Fibroblast of villous mesenchyme (primary cell): Measurements from ENCODE around the gene NAT16. TPM values are rescaled to one million over a fixed set of nuclear protein-coding genes. Genes with fewer than 3 reads are reported as not detected.

Experiments used
- DNase-seq: peaks from one replicate; pipeline ENCODE4 v3.0.0-alpha.2; 2010; ENCODE audit warnings: low read depth
- H3K4me3 ChIP-seq: 2 replicates; pipeline ENCODE4 v1.5.1; 2011; ENCODE audit warnings: low read depth, mild to moderate bottlenecking, low read length
- CTCF ChIP-seq: IDR thresholded peaks from 2 replicates; pipeline ENCODE4 v1.5.1; 2012; ENCODE audit warnings: low read depth, mild to moderate bottlenecking, low read length; ENCODE audit not compliant: insufficient read depth
- total RNA-seq: library from RNA; depleted of rRNA; stranded (reverse); fragments of >200 nt; gene quantifications from 2 replicates; pipeline ENCODE4 v1.2.3, GENCODE V29; 2012

Gene NAT16
- not detected in 2 replicates for total RNA-seq

- no peak for TF ChIP-seq CTCF
- DNase-seq = no peak
- H3K4me3 ChIP-seq = no peak within 1 kb of the TSS
Observed at GRCh38 chr7:101180130-101180755, at the start of gene NAT16. NAT16 (minus strand) TSS chr7:101180293; CDS start chr7:101174807, 5,486 bp downstream.

GRCh38 chr7:101226721-101227120, 46.6 kb upstream of the NAT16 start:
- no peak overlapping the region for H3K4me3 ChIP-seq
- DNase-seq = peak; percentile 62

GRCh38 chr7:101225650-101226049, 45.6 kb upstream of the NAT16 start:
- no peak for TF ChIP-seq CTCF
- DNase-seq = no peak

More at GRCh38 chr7:101226721-101227120, 46.6 kb upstream of the NAT16 start:
- no peak for TF ChIP-seq CTCF

GRCh38 chr7:101223528-101223927, 43.4 kb upstream of the NAT16 start:
- no peak for TF ChIP-seq CTCF
- H3K4me3 ChIP-seq = no peak overlapping the region
- no peak for DNase-seq

More at GRCh38 chr7:101225650-101226049, 45.6 kb upstream of the NAT16 start:
- no peak overlapping the region for H3K4me3 ChIP-seq

GRCh38 chr7:101222275-101222830, 42.3 kb upstream of the NAT16 start:
- H3K4me3 ChIP-seq = no peak overlapping the region
- TF ChIP-seq CTCF = no peak

GRCh38 chr7:101220295-101220694, 40.2 kb upstream of the NAT16 start:
- TF ChIP-seq CTCF = no peak
- no peak overlapping the region for H3K4me3 ChIP-seq
- no peak for DNase-seq

More at GRCh38 chr7:101222275-101222830, 42.3 kb upstream of the NAT16 start:
- DNase-seq = no peak
